Measurements from ENCODE around the gene MIDN.

Gene MIDN

DNA sequence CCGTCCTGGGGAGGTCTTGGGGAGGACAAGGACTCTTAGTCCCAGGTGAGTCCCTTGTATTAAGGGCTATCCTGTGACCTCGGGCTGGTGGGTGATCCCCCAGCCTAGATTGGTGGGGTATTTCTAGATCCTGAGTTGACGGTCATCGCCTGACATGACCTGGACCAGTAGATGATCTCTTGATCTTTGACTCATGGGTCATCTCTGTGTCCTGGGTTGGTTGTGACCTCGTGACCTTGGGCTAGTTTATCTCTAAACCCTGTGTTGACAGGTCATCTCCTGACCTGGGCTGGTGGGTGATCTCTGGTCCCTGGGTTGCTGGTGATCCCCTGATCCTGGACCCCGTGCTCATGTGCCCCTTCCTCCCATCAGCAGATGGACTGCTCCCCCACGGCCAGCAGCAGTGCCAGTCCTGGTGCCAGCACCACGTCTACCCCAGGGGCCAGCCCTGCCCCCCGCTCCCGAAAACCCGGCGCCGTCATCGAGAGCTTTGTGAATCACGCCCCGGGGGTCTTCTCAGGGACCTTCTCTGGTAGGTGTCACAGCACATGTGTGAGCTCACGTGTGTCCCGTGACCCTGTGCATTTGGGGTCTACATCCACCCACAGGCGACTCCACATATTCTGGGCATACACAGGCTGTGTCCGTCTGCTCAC is 6.3 kb downstream of the MIDN start:
- DNase-seq (ENCODE audit: low read depth): no peak
- TF ChIP-seq, protein P1, sequence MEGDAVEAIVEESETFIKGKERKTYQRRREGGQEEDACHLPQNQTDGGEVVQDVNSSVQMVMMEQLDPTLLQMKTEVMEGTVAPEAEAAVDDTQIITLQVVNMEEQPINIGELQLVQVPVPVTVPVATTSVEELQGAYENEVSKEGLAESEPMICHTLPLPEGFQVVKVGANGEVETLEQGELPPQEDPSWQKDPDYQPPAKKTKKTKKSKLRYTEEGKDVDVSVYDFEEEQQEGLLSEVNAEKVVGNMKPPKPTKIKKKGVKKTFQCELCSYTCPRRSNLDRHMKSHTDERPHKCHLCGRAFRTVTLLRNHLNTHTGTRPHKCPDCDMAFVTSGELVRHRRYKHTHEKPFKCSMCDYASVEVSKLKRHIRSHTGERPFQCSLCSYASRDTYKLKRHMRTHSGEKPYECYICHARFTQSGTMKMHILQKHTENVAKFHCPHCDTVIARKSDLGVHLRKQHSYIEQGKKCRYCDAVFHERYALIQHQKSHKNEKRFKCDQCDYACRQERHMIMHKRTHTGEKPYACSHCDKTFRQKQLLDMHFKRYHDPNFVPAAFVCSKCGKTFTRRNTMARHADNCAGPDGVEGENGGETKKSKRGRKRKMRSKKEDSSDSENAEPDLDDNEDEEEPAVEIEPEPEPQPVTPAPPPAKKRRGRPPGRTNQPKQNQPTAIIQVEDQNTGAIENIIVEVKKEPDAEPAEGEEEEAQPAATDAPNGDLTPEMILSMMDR (IDR thresholded peaks at IDR 0.05; ENCODE audit: control insufficient read depth, extremely low read depth, insufficient read depth): no peak
- no peak overlapping the region for H3K4me3 ChIP-seq (ENCODE audit: low read depth, low read length)

DNA sequence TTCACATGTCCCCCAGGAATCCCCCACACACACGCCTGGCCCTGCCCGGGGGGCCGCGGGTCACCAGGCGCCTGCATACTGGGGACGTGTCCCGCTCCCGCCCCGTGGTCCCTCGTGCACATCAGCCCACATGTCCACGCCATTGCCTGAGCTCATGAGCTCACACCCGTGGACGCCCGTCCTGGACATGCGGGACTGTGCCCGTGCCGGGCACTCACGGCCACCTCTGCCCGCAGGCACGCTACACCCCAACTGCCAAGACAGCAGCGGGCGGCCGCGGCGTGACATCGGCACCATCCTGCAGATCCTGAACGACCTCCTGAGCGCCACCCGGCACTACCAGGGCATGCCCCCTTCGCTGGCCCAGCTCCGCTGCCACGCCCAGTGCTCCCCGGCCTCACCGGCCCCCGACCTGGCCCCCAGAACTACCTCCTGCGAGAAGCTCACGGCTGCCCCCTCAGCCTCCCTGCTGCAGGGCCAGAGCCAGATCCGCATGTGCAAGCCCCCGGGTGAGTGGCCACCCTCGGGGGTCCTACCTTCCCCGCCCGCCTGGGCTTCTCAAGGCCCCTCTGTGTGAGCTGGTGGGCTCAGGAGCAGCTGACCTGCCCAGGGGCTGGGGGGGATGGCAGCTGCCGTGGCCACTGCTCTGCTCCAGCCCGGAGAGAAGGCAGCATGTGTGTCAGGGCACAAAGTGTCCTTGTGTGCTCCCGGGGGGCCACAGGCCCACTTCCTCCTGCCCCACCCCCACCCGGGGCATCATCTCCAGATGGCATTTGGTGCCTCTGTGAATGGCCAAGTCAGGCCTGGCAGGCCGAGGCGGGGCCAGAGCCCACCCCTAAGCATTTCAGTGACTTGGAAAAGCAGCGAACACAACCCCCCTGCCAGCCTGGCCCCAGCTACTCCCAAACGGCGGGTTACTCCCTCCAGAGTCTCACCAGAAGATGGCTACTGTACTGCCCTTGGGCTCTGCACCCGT is 7.1 kb downstream of the MIDN start:
- H3K4me3 ChIP-seq (ENCODE audit: low read depth, low read length): no peak overlapping the region
- no peak for DNase-seq (ENCODE audit: low read depth)
- TF ChIP-seq, protein P1 (IDR thresholded peaks at IDR 0.05; ENCODE audit: control insufficient read depth, extremely low read depth, insufficient read depth): no peak

DNA sequence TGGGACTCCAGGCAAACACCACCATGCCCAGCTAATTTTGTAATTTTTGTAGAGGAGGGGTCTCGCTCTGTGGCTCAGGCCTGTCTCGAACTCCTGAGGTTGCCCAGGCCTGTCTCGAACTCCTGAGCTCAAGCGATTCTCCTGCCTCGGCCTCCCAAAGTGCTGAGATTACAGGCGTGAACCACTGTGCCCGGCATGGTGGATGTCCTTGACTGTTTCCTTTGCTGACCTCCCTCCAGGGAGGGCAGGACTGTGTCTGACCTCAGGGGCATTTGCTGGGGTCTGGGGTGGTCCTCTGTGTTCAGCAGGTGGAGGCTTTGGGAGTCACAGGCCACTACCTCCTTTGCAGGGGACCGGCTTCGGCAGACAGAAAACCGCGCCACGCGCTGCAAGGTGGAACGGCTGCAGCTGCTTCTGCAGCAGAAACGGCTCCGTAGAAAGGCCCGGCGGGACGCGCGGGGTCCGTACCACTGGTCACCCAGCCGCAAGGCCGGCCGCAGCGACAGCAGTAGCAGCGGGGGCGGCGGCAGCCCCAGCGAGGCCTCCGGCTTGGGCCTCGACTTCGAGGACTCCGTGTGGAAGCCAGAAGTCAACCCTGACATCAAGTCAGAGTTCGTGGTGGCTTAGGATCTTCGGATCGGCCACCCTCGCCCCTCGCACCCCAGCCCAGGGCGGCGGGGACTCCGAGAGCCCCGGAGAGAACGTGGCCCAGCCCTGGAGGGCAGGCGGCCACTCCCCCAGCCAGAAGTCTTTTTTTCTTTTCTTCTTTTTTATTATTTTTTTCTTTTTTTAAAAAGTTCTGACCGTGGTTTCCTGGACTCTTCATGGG is 8.5 kb downstream of the MIDN start:
- H3K4me3 ChIP-seq (ENCODE audit: low read depth, low read length): no peak overlapping the region
- DNase-seq (ENCODE audit: low read depth): no peak
- TF ChIP-seq, protein P1 (IDR thresholded peaks at IDR 0.05; ENCODE audit: control insufficient read depth, extremely low read depth, insufficient read depth): no peak

DNA sequence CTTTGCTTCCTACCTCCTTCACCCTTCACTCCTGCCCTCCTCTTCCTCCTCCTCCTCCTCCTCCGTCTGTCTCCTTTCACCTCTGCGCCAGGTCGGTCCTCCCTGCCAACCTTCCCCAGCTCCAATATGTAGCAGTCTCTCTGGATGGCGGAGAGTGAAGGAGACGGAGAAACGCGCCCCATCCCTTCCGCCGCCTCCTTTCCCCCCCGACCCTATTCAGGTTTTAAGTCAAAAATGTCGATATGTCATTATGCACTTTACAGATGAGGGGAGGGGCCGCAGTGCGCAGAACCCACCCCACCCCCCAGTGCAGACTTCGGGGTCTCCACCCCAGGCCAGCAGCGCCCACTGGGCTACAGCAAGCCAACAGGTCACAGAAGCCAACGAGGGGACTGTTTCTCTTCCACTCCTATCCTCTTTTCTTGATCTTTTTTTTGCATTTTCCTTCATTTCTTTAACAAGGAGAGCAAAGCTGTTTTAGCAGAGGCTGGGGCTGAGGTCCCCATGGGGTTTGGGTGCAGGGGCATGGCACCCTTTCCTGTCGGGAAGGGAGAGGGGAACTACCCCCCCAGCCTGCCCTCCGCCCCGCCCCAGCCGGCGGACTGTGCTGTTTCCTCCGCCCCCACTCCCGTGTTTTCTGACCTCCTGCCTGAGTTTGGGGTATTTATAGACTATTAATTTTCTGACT is 9.2 kb downstream of the MIDN start:
- H3K4me3 ChIP-seq (ENCODE audit: low read depth, low read length): no peak overlapping the region
- no peak for DNase-seq (ENCODE audit: low read depth)
- TF ChIP-seq, protein P1 (IDR thresholded peaks at IDR 0.05; ENCODE audit: control insufficient read depth, extremely low read depth, insufficient read depth): no peak

DNA sequence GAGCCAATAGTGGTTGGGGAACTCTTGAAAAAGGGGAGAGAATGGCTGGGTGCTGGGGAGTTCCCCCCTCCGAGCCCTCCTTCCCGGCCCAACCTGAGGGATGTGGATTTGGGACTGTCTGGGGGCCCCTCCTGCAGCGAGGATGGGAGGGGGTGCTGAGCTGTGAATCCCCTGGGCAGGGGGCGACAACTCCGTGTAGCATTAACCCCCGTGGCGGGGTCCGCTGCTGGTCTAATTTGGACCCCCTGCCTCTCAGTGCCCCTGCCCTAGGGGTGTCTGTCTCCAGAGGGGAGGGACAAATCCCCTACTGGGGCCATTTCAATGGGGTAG is 9.7 kb downstream of the MIDN start:
- TF ChIP-seq, protein P1 (IDR thresholded peaks at IDR 0.05; ENCODE audit: control insufficient read depth, extremely low read depth, insufficient read depth): no peak
- no peak overlapping the region for H3K4me3 ChIP-seq (ENCODE audit: low read depth, low read length)
- DNase-seq (ENCODE audit: low read depth): no peak

DNA sequence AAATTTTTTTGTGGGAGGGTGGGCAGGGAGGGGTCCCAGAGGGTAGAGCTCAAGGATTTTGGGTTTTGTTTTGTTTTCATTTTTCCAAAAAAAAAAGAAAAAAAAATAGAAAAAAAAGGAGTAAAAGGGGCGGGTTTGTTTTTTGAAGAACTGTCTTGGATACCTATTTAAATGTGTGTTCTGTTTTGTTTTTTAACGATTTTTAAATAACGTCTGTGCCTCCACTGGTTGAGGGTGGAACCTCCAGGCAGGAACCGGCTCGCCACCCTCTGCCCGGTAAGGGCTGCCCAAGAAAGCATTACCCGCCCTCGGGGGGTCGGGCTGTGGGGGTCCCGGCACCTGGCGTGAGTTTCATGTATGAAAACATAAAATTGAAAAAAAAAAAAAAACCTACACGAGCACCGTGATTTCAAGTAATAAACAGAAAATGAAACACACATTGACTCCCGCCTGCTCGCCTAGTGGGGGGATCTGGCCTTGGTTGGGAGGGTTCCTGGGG is 10.4 kb downstream of the MIDN start:
- H3K4me3 ChIP-seq (ENCODE audit: low read depth, low read length): no peak overlapping the region
- no peak for DNase-seq (ENCODE audit: low read depth)
- TF ChIP-seq, protein P1 (IDR thresholded peaks at IDR 0.05; ENCODE audit: control insufficient read depth, extremely low read depth, insufficient read depth): no peak

Data from LNCaP clone FGC (cell line).